NT2/D1 (cell line): ENCODE data around the gene DHRS12.

Experiments
- DNase-seq: peaks from one replicate; pipeline ENCODE4 v3.0.0-alpha.2; 2011; ENCODE audit warnings: low read depth, low spot score
- H3K27me3 ChIP-seq: 2 replicates; pipeline ENCODE4 v1.6.0; 2011; ENCODE audit warnings: mild to moderate bottlenecking; ENCODE audit not compliant: insufficient read length, insufficient read depth
- H3K36me3 ChIP-seq: 2 replicates; pipeline ENCODE4 v1.6.1; 2011; ENCODE audit warnings: mild to moderate bottlenecking, low read length, mixed read lengths; ENCODE audit not compliant: insufficient read depth, insufficient read length
- H3K4me1 ChIP-seq: 2 replicates; pipeline ENCODE4 v1.5.1; 2011; ENCODE audit not compliant: insufficient read depth, insufficient read length
- H3K4me3 ChIP-seq: 2 replicates; pipeline ENCODE4 v1.5.1; 2011; ENCODE audit warnings: low read depth; ENCODE audit not compliant: insufficient read length
- H3K9ac ChIP-seq: 2 replicates; pipeline ENCODE4 v1.6.0; 2011; ENCODE audit warnings: low read depth; ENCODE audit not compliant: insufficient read length
- H3K9me3 ChIP-seq: 2 replicates; pipeline ENCODE4 v1.5.1; 2011; ENCODE audit warnings: mild to moderate bottlenecking, low read length; ENCODE audit not compliant: insufficient read depth
- SUZ12 ChIP-seq: IDR thresholded peaks from 2 replicates; pipeline ENCODE4 v1.6.1; 2011; ENCODE audit not compliant: insufficient read length, insufficient read depth; ENCODE audit errors: extremely low read depth
- YY1 ChIP-seq: IDR thresholded peaks from 2 replicates; pipeline ENCODE4 v1.6.1; 2011; ENCODE audit not compliant: insufficient read length, insufficient read depth
- ZNF274 ChIP-seq: IDR thresholded peaks from 2 replicates; pipeline ENCODE4 v1.6.1; 2011; ENCODE audit warnings: mild to moderate bottlenecking, low read depth, low read length

Gene DHRS12

DNA sequence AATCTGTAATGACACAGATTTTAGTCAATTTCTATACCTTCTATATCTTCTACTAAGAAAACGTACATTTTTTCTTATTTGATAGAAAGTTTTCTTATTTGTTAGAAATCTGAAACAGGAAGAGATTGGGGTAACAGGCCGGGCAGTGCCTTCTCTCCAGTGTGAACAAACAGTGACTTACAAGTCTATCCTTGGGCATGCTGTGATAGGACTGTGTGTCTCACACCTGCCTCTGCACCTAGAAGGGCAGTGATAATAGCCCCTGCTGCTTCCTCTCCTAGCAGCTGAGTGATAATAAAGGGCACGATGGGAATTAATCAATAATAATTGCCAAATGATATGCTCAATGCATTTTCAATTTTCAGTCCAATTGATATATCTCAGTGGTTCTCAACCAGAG lies 39.6 kb upstream of the DHRS12 start:
- no peaks in the 10 kb centered on the region for H3K9me3 ChIP-seq
- H3K9ac ChIP-seq: no peak overlapping the region
- DNase-seq: no peak
- no peaks in the 10 kb centered on the region for H3K36me3 ChIP-seq
- H3K4me3 ChIP-seq: no peak overlapping the region
- no peaks in the 10 kb centered on the region for H3K4me1 ChIP-seq
- TF ChIP-seq YY1: no peak
- TF ChIP-seq SUZ12: no peak
- no peak for TF ChIP-seq ZNF274
- no peaks in the 10 kb centered on the region for H3K27me3 ChIP-seq

DNA sequence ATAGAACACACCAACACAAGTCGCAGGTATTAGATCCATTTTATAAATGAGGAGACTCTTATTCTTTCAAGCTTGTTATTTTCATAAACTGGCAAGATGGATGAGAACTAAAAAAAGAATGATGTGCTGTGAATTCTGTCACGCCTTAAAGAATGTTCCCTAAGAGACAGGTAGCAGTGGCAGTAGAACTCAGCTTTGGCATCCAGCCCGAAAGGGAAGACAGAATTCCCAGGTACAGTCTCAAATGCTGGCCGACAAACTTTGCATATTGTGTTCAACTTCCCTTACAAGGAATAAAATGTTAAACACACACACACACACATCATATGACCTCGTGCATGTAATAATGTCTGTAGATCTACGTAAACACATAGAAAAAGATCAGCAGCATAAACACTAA lies 37.8 kb upstream of the DHRS12 start:
- no peak for DNase-seq
- no peak overlapping the region for H3K4me3 ChIP-seq
- TF ChIP-seq SUZ12 (no peak), YY1 (no peak), ZNF274 (no peak)

DNA sequence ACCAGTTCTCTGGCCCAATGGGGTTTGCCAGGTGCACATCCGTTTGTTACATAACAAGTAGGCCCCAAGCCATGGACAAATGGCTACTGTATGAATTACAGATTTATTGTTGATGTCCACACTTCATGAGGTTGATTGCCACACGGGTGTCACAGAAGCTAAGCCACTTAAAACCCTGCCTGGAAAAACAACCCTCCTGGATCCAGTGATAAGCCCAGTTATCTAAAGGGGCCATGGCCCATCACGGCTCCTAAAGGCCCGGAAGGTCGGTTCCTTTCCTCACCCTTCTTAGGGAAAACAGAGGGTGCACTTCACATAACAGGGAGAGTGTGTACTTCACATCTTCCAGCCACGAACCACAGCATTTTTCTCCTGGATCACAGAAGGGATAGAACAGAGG lies 37.0 kb upstream of the DHRS12 start:
- Histone ChIP-seq H3K27me3 (no peaks in the 10 kb centered on the region), H3K9me3 (no peaks in the 10 kb centered on the region), H3K9ac (no peak overlapping the region), H3K36me3 (no peaks in the 10 kb centered on the region), H3K4me1 (no peaks in the 10 kb centered on the region), H3K4me3 (no peak overlapping the region)
- TF ChIP-seq SUZ12 (no peak), YY1 (no peak), ZNF274 (no peak)
- no peak for DNase-seq

More for the DNA sequence above, 37.8 kb upstream of the DHRS12 start:
- Histone ChIP-seq H3K27me3 (no peaks in the 10 kb centered on the region), H3K36me3 (no peaks in the 10 kb centered on the region), H3K9me3 (no peaks in the 10 kb centered on the region), H3K9ac (no peak overlapping the region), H3K4me1 (no peaks in the 10 kb centered on the region)

DNA sequence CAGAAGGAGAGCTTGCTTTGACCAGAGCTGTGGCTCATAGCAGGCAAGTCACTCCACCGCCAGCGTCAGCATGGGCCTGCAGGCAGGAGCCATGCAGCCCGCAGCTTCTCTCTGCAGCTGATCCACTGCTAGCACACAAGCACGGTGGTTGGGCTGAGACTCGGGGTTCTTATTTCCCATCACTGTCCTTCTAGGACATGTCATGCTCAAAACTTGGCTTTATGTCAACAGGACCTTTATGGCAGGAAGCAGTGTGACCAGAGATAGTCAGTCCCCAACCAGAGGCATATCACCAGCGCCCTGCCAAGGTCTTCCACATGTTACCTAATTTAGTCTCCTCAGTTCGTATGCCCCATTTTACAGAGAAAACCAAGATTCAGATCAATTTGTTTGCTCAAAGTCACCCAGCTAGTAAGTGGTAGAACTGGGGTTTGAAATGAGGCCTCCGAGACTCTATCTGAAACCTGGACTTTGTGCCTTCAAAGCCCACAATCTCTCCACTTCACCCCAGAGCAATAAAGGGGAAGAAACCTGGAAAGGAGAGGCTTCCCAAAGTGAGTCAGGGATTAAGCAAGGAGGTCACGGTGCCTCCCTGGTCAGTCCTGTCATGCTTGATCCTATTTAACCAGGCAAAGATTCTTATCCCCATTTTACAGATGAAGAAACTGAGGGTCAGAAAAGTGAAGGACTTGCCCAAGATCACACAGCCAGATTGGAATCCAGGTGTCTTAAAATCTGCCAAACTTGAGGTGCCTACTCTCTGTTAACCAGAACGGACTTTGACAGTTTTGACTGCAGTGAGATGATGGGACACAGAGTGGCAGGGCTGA lies 36.0 kb upstream of the DHRS12 start:
- Histone ChIP-seq H3K36me3 (no peaks in the 10 kb centered on the region), H3K4me1 (no peaks in the 10 kb centered on the region), H3K9me3 (no peaks in the 10 kb centered on the region), H3K27me3 (no peaks in the 10 kb centered on the region), H3K4me3 (no peak overlapping the region), H3K9ac (no peak overlapping the region)
- no peak for DNase-seq
- TF ChIP-seq SUZ12 (no peak), YY1 (no peak), ZNF274 (no peak)

DNA sequence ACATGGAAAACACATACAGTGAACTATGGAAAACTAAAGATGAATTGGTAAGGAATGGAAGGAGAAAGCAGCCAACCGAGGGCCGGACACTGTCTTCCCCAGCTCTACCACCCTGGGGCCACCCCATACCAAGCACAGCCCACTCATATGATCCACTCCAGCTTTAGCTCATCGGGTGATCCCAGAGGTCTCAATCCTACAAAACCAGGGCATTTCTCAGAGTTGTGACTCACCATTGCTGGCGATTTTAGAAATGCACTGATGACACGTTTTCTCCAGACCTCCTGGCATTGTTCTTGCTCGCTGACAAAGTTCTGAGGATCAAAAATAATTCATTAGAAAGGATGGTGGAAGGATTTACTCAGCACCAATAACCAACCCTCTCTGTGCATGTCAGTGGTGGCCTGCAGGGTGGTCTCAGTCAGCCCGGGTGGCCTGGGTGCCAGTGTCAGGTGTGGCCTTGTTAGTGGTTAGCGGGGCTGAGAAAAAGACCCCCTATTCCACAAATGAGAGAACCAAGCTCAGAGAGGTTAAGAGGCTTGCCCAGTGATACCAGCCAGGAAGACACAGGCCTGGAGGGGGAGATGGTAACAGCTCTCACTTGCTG lies 34.4 kb upstream of the DHRS12 start:
- H3K27me3 ChIP-seq: no peaks in the 10 kb centered on the region
- no peak overlapping the region for H3K4me3 ChIP-seq
- H3K9me3 ChIP-seq: no peaks in the 10 kb centered on the region
- H3K36me3 ChIP-seq: no peaks in the 10 kb centered on the region
- TF ChIP-seq YY1 (no peak), ZNF274 (no peak), SUZ12 (no peak)
- no peaks in the 10 kb centered on the region for H3K4me1 ChIP-seq
- no peak overlapping the region for H3K9ac ChIP-seq
- DNase-seq: no peak

DNA sequence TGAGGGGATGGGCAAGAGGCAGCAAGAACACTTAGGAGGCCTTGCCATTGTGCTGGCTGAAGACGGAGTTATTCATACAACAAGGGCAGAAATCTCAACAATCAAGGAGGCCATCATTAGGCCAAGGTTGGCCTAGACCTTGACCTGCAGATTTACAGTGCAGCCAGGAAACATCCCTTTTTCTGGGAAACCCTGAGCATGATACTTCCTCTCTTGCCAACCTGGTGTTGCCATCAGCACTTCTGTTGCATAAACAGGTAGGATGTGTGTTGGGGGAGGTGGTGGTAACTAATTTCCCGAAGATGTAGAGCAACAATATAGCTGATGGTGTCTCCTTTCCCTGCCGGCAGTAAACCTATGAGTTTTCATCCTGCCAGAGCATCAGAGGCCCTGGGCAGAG lies 33.1 kb upstream of the DHRS12 start:
- Histone ChIP-seq H3K4me1 (no peaks in the 10 kb centered on the region), H3K9me3 (no peaks in the 10 kb centered on the region), H3K4me3 (no peak overlapping the region), H3K9ac (no peak overlapping the region), H3K36me3 (no peaks in the 10 kb centered on the region), H3K27me3 (no peaks in the 10 kb centered on the region)
- TF ChIP-seq ZNF274 (no peak), SUZ12 (no peak)
- DNase-seq: no peak

DNA sequence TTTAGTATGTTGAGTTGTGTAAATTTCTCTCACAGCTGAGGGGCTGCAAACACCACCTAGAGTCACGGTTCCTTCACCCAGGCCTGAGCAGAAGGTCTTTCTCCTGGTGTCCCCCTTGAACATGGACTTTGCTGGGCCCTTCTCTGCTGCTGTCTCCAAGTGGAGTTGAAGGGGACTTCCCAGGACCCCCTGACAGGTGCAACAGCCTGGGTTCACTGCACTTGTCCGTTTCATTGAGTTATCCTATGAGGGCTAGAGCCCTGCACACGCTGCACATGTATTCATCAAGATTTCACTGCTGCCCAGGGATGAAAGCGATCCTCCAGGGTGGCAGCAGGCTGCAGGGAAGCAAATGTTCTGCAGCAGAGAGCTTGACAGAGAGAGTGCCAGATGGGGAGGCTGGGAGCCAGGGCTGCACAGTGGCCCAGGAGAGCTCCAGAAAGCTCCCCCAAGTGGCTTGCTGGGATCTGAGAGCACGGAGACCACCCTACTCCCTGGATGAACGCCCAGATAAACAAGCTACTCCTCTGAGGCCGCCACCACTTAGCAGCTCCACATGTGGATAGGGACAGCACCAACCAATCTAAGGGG lies 30.7 kb upstream of the DHRS12 start:
- TF ChIP-seq YY1: no peak
- TF ChIP-seq SUZ12: no peak
- no peak for TF ChIP-seq ZNF274
- H3K9me3 ChIP-seq: no peaks in the 10 kb centered on the region
- H3K9ac ChIP-seq: no peak overlapping the region
- H3K36me3 ChIP-seq: no peaks in the 10 kb centered on the region
- no peak for DNase-seq
- no peaks in the 10 kb centered on the region for H3K27me3 ChIP-seq
- H3K4me1 ChIP-seq: no peaks in the 10 kb centered on the region
- H3K4me3 ChIP-seq: no peak overlapping the region
